HG02642 (cell line): ENCODE data around the gene KCNMA1.

ENCODE experiments used
- ATAC-seq: cut with Tn5 transposase; IDR thresholded peaks from one replicate; pipeline ENCODE4 v1.9.1; 2021; ENCODE audit warnings: mild to moderate bottlenecking; ENCODE audit not compliant: unreplicated experiment, poor library complexity

KCNMA1 gene

DNA sequence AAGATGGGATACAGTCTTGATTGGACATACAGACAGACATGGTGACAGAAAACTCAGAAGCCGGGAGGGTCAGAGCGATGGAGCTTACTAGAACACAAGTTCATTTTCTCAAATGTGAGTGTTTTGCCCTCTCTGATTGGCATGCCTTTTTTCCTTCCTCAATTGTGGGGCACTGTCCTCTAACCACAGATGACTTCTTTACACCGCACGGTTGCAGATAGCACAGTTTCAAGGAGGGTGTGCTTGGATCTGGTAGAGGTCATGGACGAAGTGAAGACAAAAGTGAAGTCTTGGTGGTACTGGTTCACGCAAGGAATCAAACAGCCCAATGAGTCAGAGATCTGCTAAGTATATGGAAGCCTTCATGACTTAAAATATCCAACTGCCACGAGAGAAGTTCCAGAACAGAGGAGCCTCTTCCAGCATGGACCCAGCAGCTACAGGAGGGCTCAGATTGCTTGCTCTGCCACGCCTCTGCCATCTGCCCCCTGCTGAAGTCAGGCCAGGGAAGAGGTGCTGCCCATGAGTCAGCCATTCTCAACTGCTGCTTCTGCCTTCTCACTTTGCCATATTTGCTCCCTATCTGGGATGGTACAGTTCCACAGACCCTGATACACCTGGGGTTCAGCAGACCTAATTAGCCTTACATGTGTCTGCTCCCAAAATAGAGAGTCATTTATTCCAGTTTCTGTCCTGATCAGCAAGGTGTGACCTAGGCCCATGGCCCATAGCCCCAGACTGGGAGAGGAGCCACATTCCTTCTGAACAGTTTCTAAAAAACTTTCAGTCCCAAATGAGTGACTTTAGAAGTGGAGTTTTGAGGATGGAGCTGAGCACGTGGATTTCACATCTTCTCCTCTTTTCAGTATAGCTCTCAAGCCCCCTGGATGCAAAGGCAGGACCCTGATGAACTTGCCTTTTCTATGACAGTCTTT is 413.8 kb downstream of the KCNMA1 start:
- ATAC-seq: no peak

DNA sequence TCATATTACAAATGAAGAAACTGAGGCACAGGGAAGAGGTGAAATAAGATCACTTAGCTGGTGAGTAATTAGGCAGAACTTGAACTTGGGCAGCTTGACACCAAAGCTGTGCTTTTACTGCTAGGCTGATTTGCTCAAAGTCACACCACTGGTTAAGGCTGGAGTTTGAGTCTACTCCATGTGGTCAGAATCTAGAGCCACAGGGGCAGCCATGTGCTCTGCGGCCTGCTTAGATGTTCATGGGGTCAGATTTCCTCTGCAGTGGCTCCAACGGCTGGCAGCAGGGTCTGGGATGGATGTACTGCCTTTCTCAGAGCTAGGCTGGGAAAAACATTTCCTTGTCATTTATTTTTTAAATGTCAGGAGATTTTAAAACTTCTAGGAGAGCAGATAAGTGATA is 417.5 kb downstream of the KCNMA1 start:
- ATAC-seq: no peak

DNA sequence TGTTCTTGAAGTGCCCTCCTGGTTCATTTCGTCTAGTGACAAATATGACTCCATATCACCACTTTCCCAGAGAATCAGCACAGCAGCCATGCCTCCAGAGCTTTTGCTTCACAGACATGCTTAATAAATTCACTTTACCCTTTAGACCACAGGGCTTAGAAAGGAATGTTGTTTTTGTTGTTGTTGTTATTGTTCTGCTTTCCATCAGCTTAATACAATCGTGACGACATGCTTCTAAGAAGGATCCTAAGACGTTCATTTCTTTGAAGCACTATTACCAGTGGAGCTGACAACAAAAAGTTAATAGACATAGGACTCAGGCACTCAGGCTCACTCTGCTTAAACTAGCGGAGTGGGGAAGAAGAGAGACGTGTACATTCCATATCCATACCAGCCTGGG is 418.6 kb downstream of the KCNMA1 start:
- no peak for ATAC-seq

GRCh38 chr10:77214799-77215198 is 422.8 kb downstream of the KCNMA1 start:
- no peak for ATAC-seq

- ATAC-seq: no peak
Measured at GRCh38 chr10:77212632-77213031, 425.0 kb downstream of the KCNMA1 start.

DNA sequence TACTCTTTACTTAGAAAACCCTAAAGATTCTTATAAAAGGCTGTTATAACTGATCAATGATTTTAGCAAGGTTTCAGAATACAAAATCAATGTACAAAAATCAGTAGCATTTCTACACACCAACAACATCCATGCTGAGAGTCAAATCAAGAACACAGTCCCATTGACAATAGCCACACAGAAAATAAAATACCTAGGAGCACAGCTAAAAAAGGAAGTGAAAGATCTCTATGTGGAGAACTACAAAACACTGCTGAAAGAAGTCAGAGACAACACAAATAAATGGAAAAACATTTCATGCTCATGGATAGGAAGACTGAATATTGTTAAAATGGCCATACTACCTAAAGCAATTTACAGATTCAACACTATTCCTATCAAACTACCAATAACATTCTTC is 427.0 kb downstream of the KCNMA1 start:
- ATAC-seq: no peak

DNA sequence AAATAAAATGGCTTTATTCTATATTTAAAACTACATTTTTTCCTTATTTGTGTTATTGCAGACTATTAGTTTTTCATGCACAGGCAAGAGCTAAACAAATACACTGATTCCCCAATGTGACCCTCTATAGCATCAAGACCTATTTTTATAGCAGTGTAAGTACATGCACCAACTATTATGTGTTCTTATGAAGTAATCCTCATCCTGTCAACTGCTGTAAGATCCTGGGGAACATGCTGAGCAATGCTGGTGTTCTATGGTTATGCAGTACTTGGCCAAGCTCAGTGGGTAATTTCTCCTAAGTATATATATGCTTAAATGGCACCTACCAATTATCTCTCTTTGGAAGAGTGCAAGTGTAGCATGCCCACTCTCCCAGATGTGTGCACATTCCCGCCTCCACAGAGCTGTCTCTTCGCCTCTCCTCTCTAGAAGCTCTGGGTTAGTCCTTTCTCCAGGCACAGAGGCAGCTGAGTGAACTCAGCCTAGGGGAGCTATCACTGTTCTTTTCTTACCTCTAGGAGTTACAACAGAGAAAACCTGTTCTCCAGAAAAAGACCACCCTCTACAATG is 428.8 kb downstream of the KCNMA1 start:
- no peak for ATAC-seq

DNA sequence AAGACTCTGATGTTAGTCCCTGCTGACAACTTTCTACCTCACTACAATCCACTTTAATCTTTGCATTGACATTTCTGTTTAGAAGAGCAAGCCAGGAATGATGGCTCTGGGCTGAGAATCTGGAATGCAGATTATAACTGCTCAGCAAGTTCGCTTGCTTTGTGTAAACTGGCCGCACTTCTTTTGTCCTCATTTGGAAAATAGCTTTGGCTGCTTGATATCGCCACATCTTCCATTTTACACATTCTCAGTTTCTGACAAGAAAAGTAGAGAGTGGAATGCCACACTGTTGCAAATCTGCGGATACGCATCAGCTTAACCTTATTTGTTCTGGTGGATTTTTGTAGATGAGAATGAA is 429.8 kb downstream of the KCNMA1 start:
- no peak for ATAC-seq

DNA sequence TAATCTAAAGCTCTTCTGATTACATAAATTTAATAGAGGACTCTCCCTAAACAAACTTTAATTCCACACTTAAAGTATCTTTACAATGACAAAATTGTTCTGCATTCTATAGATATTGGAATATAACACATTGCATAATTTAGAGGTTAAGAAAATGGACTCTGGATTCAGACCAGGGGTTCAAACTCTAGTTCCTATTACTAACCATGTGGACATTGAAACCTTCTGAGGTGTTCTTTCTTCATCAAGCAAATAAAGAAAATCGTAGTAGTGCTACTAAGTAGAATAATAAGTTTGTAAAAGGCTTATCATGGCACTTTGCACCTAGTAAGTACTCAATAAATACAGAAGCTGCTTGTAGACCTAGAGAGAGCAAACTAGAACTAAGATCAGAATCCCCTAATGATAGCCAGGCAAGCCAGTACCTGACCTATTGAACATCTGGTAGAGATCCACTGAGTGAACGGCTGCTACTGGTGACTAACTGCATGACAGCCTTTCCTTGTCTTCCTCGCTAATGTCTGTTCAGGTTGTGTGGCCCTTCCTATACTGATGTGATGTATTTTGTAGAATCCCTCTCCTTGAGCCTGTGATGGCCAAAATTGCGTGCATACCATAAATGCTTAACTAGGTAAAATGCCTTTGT is 430.3 kb downstream of the KCNMA1 start:
- no peak for ATAC-seq

- no peak for ATAC-seq
Measured at GRCh38 chr10:77205135-77205534, 432.5 kb downstream of the KCNMA1 start.

- ATAC-seq: no peak
Measured at GRCh38 chr10:77204171-77204570, 433.4 kb downstream of the KCNMA1 start.

- no peak for ATAC-seq
Measured at GRCh38 chr10:77202857-77203256, 434.8 kb downstream of the KCNMA1 start.

DNA sequence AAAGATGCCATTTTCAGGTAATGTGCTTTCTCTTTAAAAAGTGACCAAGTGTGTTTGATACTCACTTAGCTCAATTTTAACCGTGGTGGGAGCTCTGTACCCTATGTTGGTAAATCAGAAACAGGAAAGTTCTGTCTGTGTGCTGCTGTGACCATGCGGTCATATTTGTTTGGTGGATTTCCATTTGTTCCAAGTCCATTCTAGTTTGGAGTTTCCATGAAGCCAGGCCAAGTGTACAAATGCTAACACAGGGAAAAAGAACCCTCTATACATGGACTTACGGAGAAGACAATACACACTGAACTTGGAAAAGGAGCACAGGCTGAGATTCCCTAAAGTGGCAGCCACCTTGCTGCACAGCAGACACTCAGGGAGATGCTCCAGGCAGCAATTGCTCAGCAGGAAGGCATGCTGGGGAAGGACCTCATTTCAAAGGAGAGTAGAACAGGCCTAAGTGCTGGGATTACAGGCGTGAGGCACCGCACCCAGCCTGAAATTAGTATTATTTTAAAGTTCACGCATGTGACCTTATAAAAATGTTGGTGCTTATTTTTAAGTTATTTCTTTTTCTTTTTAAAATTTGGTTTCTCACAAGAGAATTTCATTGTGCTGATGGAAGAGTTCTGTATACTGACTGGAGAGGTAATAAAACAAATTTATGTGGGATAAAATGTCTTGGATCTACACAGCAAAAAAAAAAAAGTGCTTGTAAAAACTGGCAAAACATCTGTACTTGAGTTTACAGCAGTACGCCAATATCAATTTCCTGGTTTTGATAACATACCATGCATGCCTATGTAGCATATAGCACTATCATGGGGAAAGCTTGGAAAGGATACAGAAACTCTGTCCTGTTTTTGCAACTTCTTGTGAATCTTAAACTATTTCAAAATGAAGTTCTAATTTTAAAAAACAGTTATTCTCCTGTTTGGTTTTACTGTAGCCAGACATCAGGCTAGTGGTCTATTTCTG is 436.2 kb downstream of the KCNMA1 start:
- no peak for ATAC-seq

DNA sequence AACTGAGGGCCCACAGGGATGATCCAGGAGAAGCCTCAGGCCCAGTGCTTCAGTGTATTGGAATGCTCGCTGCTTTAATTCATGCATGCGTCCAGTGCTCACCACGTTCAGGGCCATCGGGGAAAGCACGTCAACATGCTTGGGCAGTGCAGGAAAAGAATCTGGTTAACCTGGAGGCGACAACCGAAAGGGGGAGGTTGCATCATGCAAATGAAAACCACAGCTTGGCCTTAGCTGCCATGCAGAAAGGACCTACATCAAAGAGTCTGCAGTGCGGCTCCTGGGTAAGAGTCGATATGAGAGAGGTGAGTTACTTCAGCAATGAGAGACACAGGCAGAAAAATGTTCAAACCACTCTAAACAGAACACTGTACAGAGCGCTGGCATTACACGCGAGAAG is 440.1 kb downstream of the KCNMA1 start:
- ATAC-seq: no peak

DNA sequence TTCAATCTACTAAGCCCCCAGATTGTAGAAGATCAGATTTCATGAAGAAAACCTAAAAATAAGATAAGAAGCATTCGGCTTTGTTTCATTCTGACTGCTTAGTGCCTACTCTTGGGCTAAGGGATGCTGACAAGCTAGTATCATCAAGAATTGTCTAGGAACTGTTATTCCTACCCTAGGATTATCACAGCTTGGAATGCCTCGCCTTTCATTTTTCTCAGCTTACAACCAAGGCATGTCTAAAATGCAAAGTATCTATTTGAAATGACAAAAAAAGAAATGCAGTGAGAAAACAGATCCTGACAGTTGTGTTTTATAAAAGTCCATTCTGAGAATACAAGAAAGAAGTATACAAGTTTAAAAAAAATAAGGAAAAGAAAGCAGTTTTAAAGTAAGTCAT is 441.0 kb downstream of the KCNMA1 start:
- ATAC-seq: no peak

DNA sequence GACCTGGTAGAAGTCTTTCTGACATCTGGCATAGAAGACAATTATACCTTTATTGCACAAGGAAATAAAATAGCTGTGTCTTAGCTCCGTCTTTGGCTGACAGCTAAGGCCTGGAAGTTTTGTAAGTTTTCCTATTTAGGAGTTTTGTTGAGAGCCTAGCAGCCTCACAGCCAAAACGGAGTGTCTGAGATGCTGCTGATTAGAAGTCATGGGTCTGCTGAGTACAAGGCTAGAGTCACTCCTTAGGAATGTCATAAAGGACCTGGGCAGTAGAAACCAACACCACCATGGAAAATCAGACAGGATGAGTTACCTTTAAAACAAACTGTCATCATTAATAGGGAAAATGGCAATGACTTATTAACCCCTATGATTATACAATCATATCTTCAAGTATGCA is 442.5 kb downstream of the KCNMA1 start:
- ATAC-seq: no peak

DNA sequence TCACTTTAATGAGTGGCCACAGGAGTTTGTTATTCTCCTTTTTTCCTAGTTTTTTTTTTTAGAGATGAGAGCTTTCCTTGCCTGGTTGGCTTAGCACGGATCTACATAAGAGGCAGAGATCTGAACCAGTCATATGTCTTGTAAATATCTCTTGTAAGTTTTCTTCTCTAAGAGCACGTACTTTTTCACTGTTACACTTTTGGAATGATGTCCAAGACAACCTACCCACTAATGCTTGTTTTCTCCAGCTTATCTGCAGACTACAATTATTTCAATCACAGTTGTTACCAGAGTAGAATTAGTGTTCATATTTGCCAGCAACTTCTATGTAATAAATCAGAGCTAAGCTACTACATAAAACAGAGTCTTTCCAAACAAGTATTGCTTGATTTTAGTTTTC is 444.6 kb downstream of the KCNMA1 start:
- no peak for ATAC-seq

- ATAC-seq: no peak
Measured at GRCh38 chr10:77192402-77192801, 445.2 kb downstream of the KCNMA1 start.

GRCh38 chr10:77191324-77192049 is 446.1 kb downstream of the KCNMA1 start:
- no peak for ATAC-seq

DNA sequence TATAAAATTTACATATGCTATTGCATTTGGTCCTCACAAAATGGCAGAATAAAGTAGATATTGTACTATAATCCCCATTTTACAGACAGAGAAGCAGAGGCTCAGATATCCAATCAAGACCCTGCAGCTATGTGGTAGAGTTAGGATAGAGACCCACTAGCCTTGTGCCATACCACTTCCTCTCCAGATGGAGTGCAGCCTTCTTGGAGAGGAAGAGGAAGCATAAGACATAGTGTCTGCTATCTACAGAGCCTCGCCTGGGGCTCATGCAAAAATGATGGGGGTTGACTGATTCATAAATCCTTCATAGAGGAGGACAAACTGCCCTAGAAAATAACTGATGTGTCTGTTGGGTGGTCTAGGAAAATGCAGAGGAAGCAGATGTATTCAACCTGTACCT is 447.3 kb downstream of the KCNMA1 start:
- no peak for ATAC-seq
